ENCODE data around the gene CYTH3. TPM values are rescaled to one million over a fixed set of nuclear protein-coding genes. Genes with fewer than 3 reads are reported as not detected.

The CYTH3 gene
- total RNA-seq, 1 donor from 2014 or later: 29.5 TPM

- H3K9me3 ChIP-seq: no peaks in the 10 kb centered on the region
- H3K27ac ChIP-seq: no peak overlapping the region
- intact Hi-C loops (cut with DNase I): loop anchor here (5.0 kb wide), 1 partner anchor 47 kb away; no protein-coding TSS in a partner anchor
- H3K4me3 ChIP-seq: no peak overlapping the region
- TF ChIP-seq POLR2AphosphoS5 (IDR thresholded peaks at IDR 0.05; ENCODE audit: insufficient read depth in 1 of 2, low read depth in 1 of 2) (no peak), POLR2A (IDR thresholded peaks at IDR 0.05) (no peak), CTCF (IDR thresholded peaks at IDR 0.05) (no peak)
- no peaks in the 10 kb centered on the region for H3K27me3 ChIP-seq
- peaks cover 17% of the 10 kb centered on the region for H3K4me1 ChIP-seq
- no peaks in the 10 kb centered on the region for H3K36me3 ChIP-seq
- no peak for DNase-seq (ENCODE audit: extremely low spot score in 2 of 2)
Observed at GRCh38 chr7:6273917-6274630, 1.6 kb upstream of the CYTH3 start.

GRCh38 chr7:6273380-6273837 is 985 bp upstream of the CYTH3 start:
- no peak for DNase-seq (ENCODE audit: extremely low spot score in 2 of 2)
- H3K27ac ChIP-seq: no peak overlapping the region
- no peaks in the 10 kb centered on the region for H3K36me3 ChIP-seq
- H3K4me3 ChIP-seq: no peak overlapping the region
- no peaks in the 10 kb centered on the region for H3K9me3 ChIP-seq
- TF ChIP-seq POLR2A (IDR thresholded peaks at IDR 0.05) (no peak), CTCF (IDR thresholded peaks at IDR 0.05) (no peak), POLR2AphosphoS5 (IDR thresholded peaks at IDR 0.05; ENCODE audit: insufficient read depth in 1 of 2, low read depth in 1 of 2) (no peak)
- H3K27me3 ChIP-seq: no peaks in the 10 kb centered on the region
- peaks cover 23% of the 10 kb centered on the region for H3K4me1 ChIP-seq
- intact Hi-C loops (cut with DNase I): loop anchor here (5.0 kb wide), 1 partner anchor 46 kb away; no protein-coding TSS in a partner anchor

GRCh38 chr7:6271694-6272440 is 557 bp downstream of the CYTH3 start:
- H3K9me3 ChIP-seq: no peaks in the 10 kb centered on the region
- no peaks in the 10 kb centered on the region for H3K27me3 ChIP-seq
- intact Hi-C loops (cut with DNase I): loop anchor here (5.0 kb wide), 1 partner anchor 45 kb away; no protein-coding TSS in a partner anchor
- peaks cover 26% of the 10 kb centered on the region for H3K4me1 ChIP-seq
- DNase-seq (ENCODE audit: extremely low spot score in 2 of 2): no peak
- peak overlapping the region; percentile 91 for H3K27ac ChIP-seq
- no peaks in the 10 kb centered on the region for H3K36me3 ChIP-seq
- peak overlapping the region; percentile 93 to 95 for H3K4me3 ChIP-seq
- TF ChIP-seq POLR2A (IDR thresholded peaks at IDR 0.05): no peak
- TF ChIP-seq POLR2AphosphoS5 (IDR thresholded peaks at IDR 0.05; ENCODE audit: insufficient read depth in 1 of 2, low read depth in 1 of 2): peak in 1 of 2 donors; percentile 24
- no peak for TF ChIP-seq CTCF (IDR thresholded peaks at IDR 0.05)

- intact Hi-C loops (cut with DNase I): loop anchor here (5.0 kb wide), 1 partner anchor 44 kb away; no protein-coding TSS in a partner anchor
- H3K36me3 ChIP-seq: no peaks in the 10 kb centered on the region
- no peak for DNase-seq (ENCODE audit: extremely low spot score in 2 of 2)
- H3K9me3 ChIP-seq: no peaks in the 10 kb centered on the region
- peak overlapping the region; percentile 93 to 95 for H3K4me3 ChIP-seq
- H3K27ac ChIP-seq: peak overlapping the region; percentile 91
- TF ChIP-seq CTCF (IDR thresholded peaks at IDR 0.05) (peak in 2 of 3 experiments; percentile 15), POLR2AphosphoS5 (IDR thresholded peaks at IDR 0.05; ENCODE audit: insufficient read depth in 1 of 2, low read depth in 1 of 2) (no peak), POLR2A (IDR thresholded peaks at IDR 0.05) (no peak)
- no peaks in the 10 kb centered on the region for H3K27me3 ChIP-seq
- peaks cover 26% of the 10 kb centered on the region for H3K4me1 ChIP-seq
Observed at GRCh38 chr7:6271060-6271658, 1.3 kb downstream of the CYTH3 start.

Measured in vagina (tissue), 2 donors.